GM19099 (cell line): ENCODE results near the gene CASKIN2.

Experiments
- POLR2A ChIP-seq: IDR thresholded peaks from 3 replicates; pipeline ENCODE4 v1.6.1; 2011; ENCODE audit warnings: low read depth; ENCODE audit not compliant: insufficient read length; ENCODE audit errors: extremely low read depth

The CASKIN2 gene

DNA sequence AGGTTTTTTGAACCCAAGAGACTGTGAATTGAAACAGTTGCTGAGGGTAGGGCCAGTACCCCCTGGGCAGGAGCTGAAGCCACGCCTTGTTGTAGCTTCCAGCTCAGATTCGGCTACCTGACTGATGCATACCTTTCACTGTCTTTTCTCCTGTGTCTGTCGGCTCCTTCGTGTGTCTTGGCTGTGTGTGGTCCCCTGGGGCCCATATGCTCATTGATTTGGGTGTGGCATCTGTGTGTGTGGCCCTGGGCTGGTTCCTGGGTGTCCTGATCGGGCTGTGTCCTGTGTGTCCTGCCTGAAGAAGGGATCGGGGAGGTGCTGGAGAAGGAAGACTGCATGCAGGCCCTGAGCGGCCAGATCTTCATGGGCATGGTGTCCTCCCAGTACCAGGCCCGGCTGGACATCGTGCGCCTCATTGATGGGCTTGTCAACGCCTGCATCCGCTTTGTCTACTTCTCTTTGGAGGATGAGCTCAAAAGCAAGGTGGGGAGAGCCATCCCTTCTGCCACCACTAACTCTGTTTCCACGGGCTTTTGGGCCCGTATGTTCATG, 20.9 kb downstream of the CASKIN2 start:
- TF ChIP-seq POLR2A = no peak

DNA sequence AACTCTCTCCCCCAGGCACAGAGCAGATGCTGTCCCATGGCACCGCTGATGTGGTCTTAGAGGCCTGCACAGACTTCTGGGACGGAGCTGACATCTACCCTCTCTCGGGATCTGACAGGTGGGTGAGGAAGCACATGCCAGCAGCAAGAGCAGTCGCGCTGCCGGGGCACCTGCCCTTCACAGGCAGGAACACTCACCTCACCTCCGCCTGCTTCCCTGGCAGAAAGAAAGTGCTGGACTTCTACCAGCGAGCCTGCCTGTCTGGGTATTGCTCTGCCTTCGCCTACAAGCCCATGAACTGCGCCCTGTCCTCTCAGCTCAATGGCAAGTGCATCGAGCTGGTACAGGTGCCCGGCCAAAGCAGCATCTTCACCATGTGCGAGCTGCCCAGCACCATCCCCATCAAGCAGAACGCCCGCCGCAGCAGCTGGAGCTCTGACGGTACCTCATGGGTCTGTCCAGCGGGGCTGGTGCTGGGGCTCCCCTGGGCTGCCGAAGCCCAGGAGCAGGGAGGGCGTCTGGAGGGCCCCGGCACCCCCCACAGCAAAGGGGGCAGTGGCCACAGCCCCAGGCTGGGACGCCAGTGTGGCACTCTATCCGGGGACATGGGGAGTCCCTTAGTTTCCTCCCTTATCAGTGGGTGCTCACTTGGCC, 21.7 kb downstream of the CASKIN2 start:
- no peak for TF ChIP-seq POLR2A

DNA sequence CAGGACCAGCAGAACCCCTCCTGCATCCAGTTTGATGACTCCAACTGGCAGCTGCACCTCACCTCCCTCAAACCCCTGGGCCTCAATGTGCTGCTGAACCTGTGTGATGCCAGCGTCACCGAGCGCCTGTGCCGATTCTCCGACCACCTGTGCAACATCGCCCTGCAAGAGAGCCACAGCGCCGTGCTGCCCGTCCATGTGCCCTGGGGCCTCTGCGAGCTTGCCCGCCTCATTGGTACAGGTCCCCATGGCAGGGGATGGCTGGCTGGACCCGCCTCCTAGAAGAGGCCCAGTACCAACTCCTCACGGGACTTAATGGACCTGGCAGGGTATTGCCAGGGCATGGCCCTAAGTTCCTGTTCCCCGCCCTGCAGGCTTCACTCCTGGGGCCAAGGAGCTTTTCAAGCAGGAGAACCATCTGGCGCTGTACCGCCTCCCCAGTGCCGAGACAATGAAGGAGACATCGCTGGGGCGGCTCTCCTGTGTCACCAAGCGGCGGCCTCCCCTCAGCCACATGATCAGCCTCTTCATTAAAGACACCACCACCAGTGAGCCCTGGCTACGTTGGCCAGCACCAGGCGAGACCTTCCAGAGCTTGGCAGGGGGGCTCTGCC, 22.7 kb downstream of the CASKIN2 start:
- TF ChIP-seq POLR2A = no peak

DNA sequence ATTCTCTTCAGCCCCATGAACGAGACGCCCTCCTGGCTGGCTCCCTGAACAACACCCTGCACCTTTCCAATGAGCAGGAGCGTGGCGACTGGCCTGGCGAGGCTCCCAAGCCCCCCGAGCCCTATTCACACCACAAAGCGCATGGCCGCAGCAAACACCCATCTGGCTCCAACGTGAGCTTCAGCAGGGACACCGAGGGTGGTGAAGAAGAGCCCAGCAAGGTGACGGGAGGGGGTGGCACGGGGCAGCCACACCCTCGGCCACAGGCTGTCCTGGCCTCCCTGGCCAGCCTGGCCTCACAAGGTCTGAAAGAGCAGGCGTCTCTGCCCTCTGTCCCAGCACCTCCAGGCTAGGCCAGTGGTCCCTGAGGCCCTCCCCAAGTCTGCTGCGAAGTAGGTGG, 23.7 kb downstream of the CASKIN2 start:
- no peak for TF ChIP-seq POLR2A

DNA sequence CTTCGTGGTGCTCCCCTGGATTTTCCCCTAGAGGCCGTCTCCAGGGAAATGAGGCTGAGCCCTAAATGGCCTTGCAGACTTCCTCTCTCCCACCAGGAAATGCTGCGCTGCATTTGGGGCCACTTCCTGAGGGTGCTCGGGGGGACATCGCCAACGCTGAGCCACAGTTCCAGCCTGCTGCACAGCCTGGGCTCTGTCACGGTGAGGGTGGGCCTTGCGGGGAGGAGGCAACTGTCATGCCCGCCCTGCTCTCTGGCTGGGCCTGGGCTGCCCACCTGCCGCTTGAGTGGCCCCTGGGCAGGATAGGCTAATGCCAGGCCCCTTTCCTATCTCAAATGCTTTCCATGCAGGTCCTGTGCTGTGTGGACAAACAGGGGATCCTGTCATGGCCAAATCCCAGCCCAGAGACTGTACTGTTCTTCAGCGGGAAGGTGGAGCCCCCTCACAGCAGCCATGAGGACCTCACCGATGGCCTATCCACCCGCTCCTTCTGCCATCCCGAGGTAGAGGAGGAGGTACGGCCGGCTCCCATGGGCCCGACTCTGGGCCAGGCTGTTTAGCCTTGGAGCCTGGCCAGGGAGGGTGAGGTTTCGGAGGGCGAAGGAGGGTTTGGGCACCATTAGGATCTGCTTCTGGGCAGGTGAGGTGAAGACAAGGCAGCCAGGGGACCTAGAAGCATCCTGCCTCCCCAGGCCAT, 24.2 kb downstream of the CASKIN2 start:
- no peak for TF ChIP-seq POLR2A

DNA sequence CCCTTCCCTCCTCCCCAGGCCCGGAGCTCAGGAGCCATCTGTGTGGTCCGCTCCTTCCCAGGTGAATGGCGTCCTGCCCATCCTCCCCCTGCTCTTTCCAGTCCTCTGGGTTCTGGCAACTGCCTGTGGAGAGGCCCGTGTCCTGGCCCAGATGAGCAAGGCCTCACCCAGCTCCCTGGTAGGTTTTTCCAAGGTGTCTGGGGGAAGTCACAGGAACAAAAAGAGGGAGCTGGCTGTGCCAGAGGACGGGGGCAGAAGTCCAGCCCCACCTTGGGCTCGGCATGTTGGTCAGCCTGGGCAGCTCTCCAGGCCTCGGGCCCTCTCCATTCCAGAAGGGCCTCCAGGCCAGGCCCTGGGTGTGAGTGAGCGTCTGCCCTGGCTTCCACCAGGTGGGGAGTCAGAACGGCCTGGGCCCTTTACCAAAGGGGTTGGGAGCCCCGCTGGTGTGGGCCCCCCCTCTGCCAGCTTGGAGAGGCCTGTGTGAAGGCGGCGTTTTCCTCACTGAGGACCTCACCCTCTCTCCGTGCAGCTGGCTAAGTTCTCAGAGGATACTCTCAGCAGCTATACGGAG, 25.1 kb downstream of the CASKIN2 start:
- no peak for TF ChIP-seq POLR2A

DNA sequence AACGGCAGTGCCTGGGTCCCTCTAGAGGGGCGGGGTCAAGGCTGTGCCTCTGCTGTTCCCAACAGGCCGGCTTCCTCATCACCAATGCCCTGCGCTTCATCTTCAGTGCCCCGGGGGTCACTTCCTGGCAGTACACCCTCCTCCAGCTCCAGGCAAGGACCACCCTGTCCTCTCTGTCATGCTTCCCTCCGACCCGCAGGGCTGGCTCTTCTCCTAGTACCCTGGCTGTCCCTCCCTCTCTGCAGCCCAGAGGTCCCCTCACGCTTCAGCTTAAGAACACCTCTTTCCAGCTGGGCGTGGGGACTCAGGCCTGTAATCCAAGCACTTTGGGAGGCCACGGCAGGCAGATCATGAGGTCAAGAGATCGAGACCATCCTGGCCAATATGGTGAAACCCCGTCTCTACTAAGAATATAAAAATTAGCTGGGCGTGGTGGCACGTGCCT, 25.8 kb downstream of the CASKIN2 start:
- no peak for TF ChIP-seq POLR2A

DNA sequence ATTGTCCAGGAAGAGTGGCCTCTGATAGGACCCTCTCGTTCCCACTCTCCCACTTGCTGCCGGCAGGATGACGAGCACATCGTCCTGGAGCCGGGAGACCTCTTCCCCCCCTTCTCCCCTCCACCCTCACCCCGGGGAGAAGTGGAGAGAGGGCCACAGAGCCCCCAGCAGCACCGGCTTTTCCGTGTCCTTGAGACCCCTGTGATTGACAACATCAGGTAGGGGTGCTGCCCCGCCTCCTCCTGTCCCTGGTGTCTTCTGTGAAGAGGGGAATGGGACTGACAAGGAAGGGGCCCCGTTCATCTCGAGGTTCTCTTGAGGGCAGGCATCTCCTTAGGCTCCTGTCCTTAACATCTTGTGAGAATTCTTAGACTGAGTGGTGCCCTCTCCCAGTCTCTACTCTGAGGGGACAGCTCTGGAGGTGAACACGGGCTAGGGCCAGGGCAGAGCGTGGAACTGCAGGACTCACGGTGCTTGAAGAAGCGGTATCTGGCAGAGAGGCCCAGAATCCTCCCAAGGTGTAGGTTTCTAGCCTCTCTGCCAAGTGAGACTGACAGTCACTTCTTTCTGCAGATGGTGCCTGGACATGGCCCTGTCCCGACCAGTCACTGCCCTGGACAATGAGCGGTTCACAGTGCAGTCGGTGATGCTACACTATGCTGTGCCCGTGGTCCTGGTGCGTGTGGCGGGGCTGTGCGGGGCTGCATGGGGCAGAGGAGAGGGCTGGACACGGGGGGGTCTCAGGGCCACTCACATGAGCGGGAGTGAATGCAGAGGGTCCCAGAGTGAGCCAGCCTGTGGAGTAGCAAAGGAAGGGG, 26.4 kb downstream of the CASKIN2 start:
- TF ChIP-seq POLR2A = no peak

DNA sequence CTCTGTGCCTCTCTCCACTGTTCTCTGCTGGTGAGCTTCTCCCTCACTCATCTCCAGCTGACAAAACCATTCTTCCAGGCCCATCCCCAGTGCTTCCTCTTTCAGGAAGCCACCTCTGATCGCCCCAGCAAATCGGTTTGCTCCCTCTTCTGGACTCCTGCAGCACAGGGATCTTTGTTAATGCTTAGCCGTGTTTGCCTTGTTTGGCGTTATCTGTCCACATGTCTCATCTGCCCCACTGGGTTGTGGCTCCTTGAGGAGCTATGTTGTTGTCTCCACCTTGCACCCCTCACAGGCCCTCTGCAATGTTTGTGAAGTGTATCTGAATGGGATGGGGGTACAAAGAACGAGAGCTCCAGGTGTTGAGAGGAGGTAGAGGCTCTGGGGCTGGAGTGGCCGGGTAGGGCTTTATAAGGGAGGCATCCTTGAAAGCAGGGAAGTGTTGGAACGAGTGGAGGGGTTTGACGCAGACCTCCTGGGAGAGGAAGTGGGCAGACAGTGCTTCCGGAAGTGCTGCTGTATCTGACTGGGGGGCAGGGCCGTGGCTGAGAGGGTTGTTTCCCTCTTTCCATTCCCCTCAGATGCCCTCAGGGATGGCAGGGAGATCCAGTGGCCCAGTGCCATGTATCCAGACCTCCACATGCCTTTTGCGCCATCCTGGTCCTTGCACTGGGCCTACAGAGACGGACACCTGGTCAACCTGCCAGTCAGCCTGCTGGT, 27.8 kb downstream of the CASKIN2 start:
- no peak for TF ChIP-seq POLR2A

DNA sequence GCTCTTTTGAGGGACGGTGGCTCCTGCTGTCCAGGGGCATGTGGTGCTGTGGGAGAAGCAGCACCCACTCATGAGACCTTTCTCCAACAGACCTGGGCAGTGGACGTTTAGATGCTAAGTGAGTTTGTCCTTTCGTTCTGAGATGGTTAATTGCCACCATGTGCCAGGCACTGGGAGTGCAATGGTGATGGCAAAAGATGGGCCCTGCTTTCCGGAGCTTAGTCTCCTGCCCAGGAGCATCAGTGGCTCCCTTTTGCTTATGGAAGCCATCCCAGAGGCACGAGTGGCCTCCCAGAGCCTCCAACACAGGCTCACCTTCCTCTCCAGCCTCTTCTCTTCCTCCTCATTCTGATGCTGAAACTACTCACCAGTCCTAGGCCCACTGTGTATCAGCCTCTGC, 28.4 kb downstream of the CASKIN2 start:
- TF ChIP-seq POLR2A = no peak

DNA sequence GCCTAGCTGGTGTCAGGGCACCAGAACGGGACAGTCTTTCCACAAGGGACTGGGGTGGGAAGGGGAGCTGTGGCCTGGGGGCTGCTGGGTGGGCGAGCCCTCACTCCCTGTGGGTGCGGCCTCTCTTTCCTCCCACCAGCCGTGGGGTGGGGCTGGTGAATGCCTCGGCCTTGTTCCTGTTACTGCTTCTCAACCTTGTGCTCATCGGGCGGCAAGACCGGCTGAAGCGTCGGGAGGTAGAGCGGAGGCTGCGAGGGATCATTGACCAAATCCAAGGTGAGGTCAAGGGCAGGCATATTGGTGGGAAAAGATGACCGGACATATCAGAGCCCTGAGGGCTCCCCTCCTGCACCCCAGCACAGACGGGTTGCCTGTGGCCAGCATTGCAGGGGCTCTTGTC, 29.2 kb downstream of the CASKIN2 start:
- TF ChIP-seq POLR2A = no peak

DNA sequence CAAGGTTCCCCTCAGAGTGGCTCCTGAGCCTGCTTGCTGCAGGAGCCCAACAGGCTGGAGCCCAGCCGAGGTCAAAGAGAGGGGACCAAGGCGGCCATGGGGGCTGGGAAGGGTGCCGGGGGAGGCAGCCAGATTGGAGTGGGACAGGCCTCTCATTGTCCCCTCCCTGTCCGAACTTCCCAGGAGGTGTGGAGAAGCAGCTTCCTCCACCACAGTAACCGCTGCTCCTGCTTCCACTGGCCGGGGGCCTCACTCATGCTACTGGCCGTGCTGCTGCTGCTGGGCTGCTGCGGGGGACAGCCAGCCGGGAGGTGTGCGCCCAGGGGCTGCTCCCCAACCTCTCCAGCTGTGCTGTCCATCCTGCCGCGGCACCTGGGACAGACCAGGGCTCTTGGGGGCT, 29.6 kb downstream of the CASKIN2 start:
- no peak for TF ChIP-seq POLR2A

DNA sequence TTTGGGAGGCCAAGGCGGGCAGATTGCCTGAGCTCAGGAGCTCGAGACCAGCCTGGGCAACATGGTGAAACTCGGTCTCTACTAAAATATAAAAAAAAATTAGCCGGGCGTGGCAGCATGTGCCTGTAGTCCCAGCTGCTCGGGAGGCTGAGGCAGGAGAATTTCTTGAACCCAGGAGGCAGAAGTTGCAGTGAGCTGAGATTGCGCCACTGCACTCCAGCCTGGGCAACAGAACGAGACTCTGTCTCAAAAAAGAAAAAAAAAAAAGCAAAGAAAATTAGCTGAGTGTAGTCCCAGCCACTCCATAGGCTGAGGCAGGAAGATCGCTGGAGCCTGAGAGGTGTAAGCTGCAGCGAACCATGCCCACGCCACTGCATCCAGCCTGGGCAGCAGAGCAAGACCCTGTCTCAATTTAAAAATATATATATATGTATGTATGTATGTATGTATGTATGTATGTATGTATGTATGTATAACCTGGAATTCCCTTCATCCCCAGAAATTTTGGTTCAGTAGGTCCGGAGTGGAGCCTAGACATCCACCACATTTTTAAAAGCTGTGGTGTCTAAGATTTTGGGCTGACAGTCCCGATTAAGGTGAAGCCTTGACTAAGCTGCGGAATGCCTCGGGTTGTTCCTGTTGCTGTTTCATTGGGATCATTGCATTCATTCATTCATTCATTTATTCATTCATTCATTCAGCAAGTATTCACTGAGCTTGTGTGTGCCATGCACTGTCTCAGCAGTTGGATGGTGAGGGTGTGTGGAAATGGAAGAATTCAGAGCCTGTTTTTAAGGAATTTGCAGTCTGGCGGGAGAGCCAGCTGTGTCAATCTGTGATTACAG, 33.0 kb downstream of the CASKIN2 start:
- no peak for TF ChIP-seq POLR2A
